ENCODE results near the gene RINL.

DNA sequence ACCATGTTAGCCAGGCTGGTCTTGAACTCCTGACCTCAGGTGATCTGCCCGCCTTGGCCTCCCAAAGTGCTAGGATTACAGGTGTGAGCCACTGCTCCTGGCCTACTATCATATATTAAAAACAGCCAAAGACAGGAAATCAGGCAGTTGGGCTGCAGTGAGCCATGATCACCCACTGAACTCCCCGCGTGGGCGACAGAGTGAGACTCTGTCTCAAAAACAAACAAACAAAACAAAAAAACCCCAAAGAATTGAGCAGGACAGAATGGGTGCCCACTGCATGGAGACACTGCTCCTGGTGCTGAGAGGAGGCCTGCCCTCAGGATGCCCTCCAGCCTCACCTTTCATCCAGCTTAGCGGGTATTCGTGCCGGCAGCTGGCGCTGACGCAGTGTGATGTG, 5.2 kb upstream of the RINL start:
- no peak for TF ChIP-seq POLR2AphosphoS5 (IDR thresholded peaks at IDR 0.05; ENCODE audit: low read depth, low read length)
- TF ChIP-seq, protein P1, sequence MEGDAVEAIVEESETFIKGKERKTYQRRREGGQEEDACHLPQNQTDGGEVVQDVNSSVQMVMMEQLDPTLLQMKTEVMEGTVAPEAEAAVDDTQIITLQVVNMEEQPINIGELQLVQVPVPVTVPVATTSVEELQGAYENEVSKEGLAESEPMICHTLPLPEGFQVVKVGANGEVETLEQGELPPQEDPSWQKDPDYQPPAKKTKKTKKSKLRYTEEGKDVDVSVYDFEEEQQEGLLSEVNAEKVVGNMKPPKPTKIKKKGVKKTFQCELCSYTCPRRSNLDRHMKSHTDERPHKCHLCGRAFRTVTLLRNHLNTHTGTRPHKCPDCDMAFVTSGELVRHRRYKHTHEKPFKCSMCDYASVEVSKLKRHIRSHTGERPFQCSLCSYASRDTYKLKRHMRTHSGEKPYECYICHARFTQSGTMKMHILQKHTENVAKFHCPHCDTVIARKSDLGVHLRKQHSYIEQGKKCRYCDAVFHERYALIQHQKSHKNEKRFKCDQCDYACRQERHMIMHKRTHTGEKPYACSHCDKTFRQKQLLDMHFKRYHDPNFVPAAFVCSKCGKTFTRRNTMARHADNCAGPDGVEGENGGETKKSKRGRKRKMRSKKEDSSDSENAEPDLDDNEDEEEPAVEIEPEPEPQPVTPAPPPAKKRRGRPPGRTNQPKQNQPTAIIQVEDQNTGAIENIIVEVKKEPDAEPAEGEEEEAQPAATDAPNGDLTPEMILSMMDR (IDR thresholded peaks at IDR 0.05): no peak
- TF ChIP-seq TCF7L2 (IDR thresholded peaks at IDR 0.05; ENCODE audit: low read depth, low read length): no peak
